SK-N-SH (cell line): ENCODE results near the gene SLC38A3. TPM values are rescaled to one million over a fixed set of nuclear protein-coding genes. Genes with fewer than 3 reads are reported as not detected.

Experiments used
- CTCF ChIA-PET: fragments of 300-600, 350-600 bp; formaldehyde crosslinking; extraction: SDS; loops from one replicate; lab custom pipeline; 2021; lab: Yijun Ruan, JAX
- POLR2A ChIA-PET: fragments of 350-600 bp; sonication (Branson Sonifier 250); formaldehyde crosslinking; extraction: SDS; loops from one replicate; lab custom pipeline; 2020; ENCODE audit warnings: antibody characterized with exemption, inconsistent platforms; lab: Yijun Ruan, JAX
- DNase-seq: peaks from one replicate; pipeline ENCODE4 v3.0.0; 2012
- H2AFZ ChIP-seq: fragments of 200-600 bp; sonication (generic); 2 replicates; pipeline ENCODE4 v1.8.1; 2016; ENCODE audit warnings: antibody characterized with exemption, mild to moderate bottlenecking, low read depth
- H3F3A ChIP-seq: fragments of 200-600 bp; sonication (generic); replicated peaks from 2 replicates; pipeline ENCODE3; 2016; ENCODE audit warnings: antibody characterized with exemption, mild to moderate bottlenecking; ENCODE audit not compliant: insufficient read depth
- H3K27ac ChIP-seq, 2 experiments: fragments of 200-500 bp in 1 of 2; fragments of 200-600 bp in 1 of 2; sonication (Bioruptor generic) in 1 of 2; sonication (generic), shearing (Covaris generic) in 1 of 2; 2 replicates each; pipeline versions ENCODE4 v1.5.1 to v1.6.1; 2014 to 2016; ENCODE audit warnings: low read depth in 2 of 2, inconsistent platforms in 1 of 2, low read length in 1 of 2, mild to moderate bottlenecking in 1 of 2, mixed read lengths in 1 of 2
- H3K27me3 ChIP-seq: fragments of 200-600 bp; sonication (generic), shearing (Covaris generic); 2 replicates; pipeline ENCODE4 v1.6.1; 2016; ENCODE audit warnings: mixed run types; ENCODE audit not compliant: insufficient read depth
- H3K36me3 ChIP-seq, 2 experiments: fragments of 200-500 bp in 1 of 2; fragments of 200-600 bp in 1 of 2; sonication (Bioruptor generic) in 1 of 2; sonication (generic) in 1 of 2; replicated peaks in 1 of 2; 2 replicates each; pipeline versions ENCODE3 to v1.5.1; 2014 to 2016; ENCODE audit warnings: low read length in 1 of 2, mild to moderate bottlenecking in 1 of 2; ENCODE audit not compliant: insufficient read depth in 2 of 2, control insufficient read depth in 1 of 2
- H3K4me1 ChIP-seq, 2 experiments: fragments of 200-500 bp in 1 of 2; fragments of 200-600 bp in 1 of 2; sonication (Bioruptor generic) in 1 of 2; sonication (generic), shearing (Covaris generic) in 1 of 2; 2 replicates each; pipeline versions ENCODE4 v1.5.1 to v1.6.1; 2014 to 2016; ENCODE audit warnings: low read depth in 1 of 2, low read length in 1 of 2, mixed run types in 1 of 2; ENCODE audit not compliant: insufficient read depth in 2 of 2, control insufficient read depth in 1 of 2
- H3K4me2 ChIP-seq: fragments of 200-600 bp; sonication (generic), shearing (Covaris generic); 2 replicates; pipeline ENCODE4 v1.6.1; 2017; ENCODE audit warnings: mixed run types
- H3K4me3 ChIP-seq, 2 experiments: fragments of 200-500 bp in 1 of 2; fragments of 200-600 bp in 1 of 2; sonication (Bioruptor generic) in 1 of 2; sonication (generic), shearing (Covaris generic) in 1 of 2; 2 replicates each; pipeline versions ENCODE4 v1.5.1 to v1.8.1; 2014 to 2016; ENCODE audit warnings: low read depth in 2 of 2, inconsistent platforms in 1 of 2, low read length in 1 of 2, mild to moderate bottlenecking in 1 of 2, mixed read lengths in 1 of 2, moderate library complexity in 1 of 2
- H3K79me2 ChIP-seq: fragments of 200-600 bp; sonication (generic); 2 replicates; pipeline ENCODE4 v1.8.1; 2017; ENCODE audit warnings: mild to moderate bottlenecking; ENCODE audit not compliant: insufficient read depth
- H3K9ac ChIP-seq: fragments of 200-600 bp; sonication (generic); 2 replicates; pipeline ENCODE4 v1.6.1; 2017; ENCODE audit warnings: mixed run types
- H3K9me2 ChIP-seq: fragments of 200-600 bp; sonication (generic); 2 replicates; pipeline ENCODE4 v1.6.1; 2017; ENCODE audit warnings: mixed run types
- H3K9me3 ChIP-seq: fragments of 200-600 bp; sonication (generic); 2 replicates; pipeline ENCODE4 v1.6.1; 2017; ENCODE audit warnings: mixed run types, mild to moderate bottlenecking, moderate library complexity
- H4K20me1 ChIP-seq: fragments of 200-600 bp; sonication (generic); 2 replicates; pipeline ENCODE4 v1.6.1; 2017; ENCODE audit warnings: mild to moderate bottlenecking, mixed run types; ENCODE audit not compliant: insufficient read depth
- CHD2 ChIP-seq: fragments of 150-350 bp; IDR thresholded peaks from 2 replicates; pipeline ENCODE4 v1.6.1; 2018; ENCODE audit warnings: low read length; ENCODE audit not compliant: partially characterized antibody
- CTCF ChIP-seq: fragments of 200-600 bp; sonication (generic); IDR thresholded peaks from 2 replicates; pipeline ENCODE4 v1.6.1; 2017; ENCODE audit warnings: antibody characterized with exemption, mild to moderate bottlenecking, moderate library complexity
- FOSL2 ChIP-seq: IDR thresholded peaks from 2 replicates; pipeline ENCODE4 v1.4.0; 2012; ENCODE audit warnings: low read depth, mild to moderate bottlenecking, moderate library complexity, borderline replicate concordance
- FOXJ3 ChIP-seq: sonication (generic); formaldehyde crosslinking; IDR thresholded peaks from 2 replicates; pipeline ENCODE4 v1.5.1; 2020; ENCODE audit warnings: mild to moderate bottlenecking, missing genetic modification reagents
- GABPA ChIP-seq: IDR thresholded peaks from 2 replicates; pipeline ENCODE4 v1.4.0; 2012; ENCODE audit warnings: low read depth, mild to moderate bottlenecking
- GATA2 ChIP-seq: sonication (generic); formaldehyde crosslinking; IDR thresholded peaks from 2 replicates; pipeline ENCODE4 v1.5.0; 2020; ENCODE audit warnings: mild to moderate bottlenecking, missing genetic modification reagents
- JUND ChIP-seq: IDR thresholded peaks from 2 replicates; pipeline ENCODE4 v1.4.0; 2012
- MAX ChIP-seq: IDR thresholded peaks from 2 replicates; pipeline ENCODE4 v1.4.0; 2012; ENCODE audit warnings: low read depth
- MEF2A ChIP-seq: IDR thresholded peaks from 2 replicates; pipeline ENCODE4 v1.4.0; 2012; ENCODE audit warnings: low read depth, borderline replicate concordance
- MXI1 ChIP-seq: IDR thresholded peaks from 2 replicates; pipeline ENCODE4 v1.6.1; 2012; ENCODE audit warnings: mild to moderate bottlenecking, low read depth, low read length, improper control_type of control experiment
- POLR2AphosphoS5 ChIP-seq: IDR thresholded peaks from 2 replicates; pipeline ENCODE4 v1.6.1; 2012; ENCODE audit warnings: low read depth, low read length
- RAD21 ChIP-seq: IDR thresholded peaks from 2 replicates; pipeline ENCODE4 v1.6.1; 2012; ENCODE audit warnings: mild to moderate bottlenecking, low read length
- RCOR1 ChIP-seq: fragments of 150-350 bp; IDR thresholded peaks from 2 replicates; pipeline ENCODE4 v1.6.1; 2017; ENCODE audit warnings: antibody characterized with exemption, low read length
- REST ChIP-seq: IDR thresholded peaks from 2 replicates; pipeline ENCODE4 v1.6.1; 2012; ENCODE audit warnings: mild to moderate bottlenecking, low read depth, low read length, moderate library complexity
- RFX5 ChIP-seq: IDR thresholded peaks from 2 replicates; pipeline ENCODE4 v1.6.1; 2012; ENCODE audit warnings: mild to moderate bottlenecking, improper control_type of control experiment, low read length
- SIN3A ChIP-seq: IDR thresholded peaks from 2 replicates; pipeline ENCODE4 v1.6.1; 2012; ENCODE audit warnings: low read depth, mild to moderate bottlenecking, low read length, moderate library complexity, borderline replicate concordance
- SMC3 ChIP-seq: IDR thresholded peaks from 2 replicates; pipeline ENCODE4 v1.6.1; 2012; ENCODE audit warnings: low read depth, low read length, improper control_type of control experiment
- TCF12 ChIP-seq: IDR thresholded peaks from 2 replicates; pipeline ENCODE4 v1.4.0; 2012
- USF1 ChIP-seq: IDR thresholded peaks from 2 replicates; pipeline ENCODE4 v1.4.0; 2012; ENCODE audit warnings: low read depth, borderline replicate concordance
- YY1 ChIP-seq: IDR thresholded peaks from 2 replicates; pipeline ENCODE4 v1.4.0; 2012; ENCODE audit warnings: low read depth, mild to moderate bottlenecking
- ZBTB33 ChIP-seq: IDR thresholded peaks from 2 replicates; pipeline ENCODE4 v1.4.0; 2012; ENCODE audit warnings: low read depth, borderline replicate concordance
- WGBS: methylation state at CpG from one replicate; pipeline ENCODE4 v1.1.6; 2017; ENCODE audit warnings: low lambda C conversion rate; 5-methylcytosine and 5-hydroxymethylcytosine counted together
- polyA plus RNA-seq, 3 experiments: library from polyadenylated mRNA; depleted of rRNA; stranded (reverse); fragments of >200 nt; gene quantifications; 2 replicates each; pipeline ENCODE4 v1.2.3, GENCODE V29; 2012

The SLC38A3 gene
- polyA plus RNA-seq, 1 of the 3 experiments (the other 2 are of a cell fraction), result 0.84 TPM

GRCh38 chr3:50217681-50218080, 12.6 kb downstream of the SLC38A3 start:
- DNase-seq, result no peak
- Histone ChIP-seq H3K4me1 (peaks cover 0 to 4% of the 10 kb centered on the region in 2 experiments; a peak in 1 of 4 replicates), H3K36me3 (no peaks in the 10 kb centered on the region), H3K4me2 (no peak overlapping the region), H3K27me3 (no peaks in the 10 kb centered on the region), H3F3A (no peaks in the 10 kb centered on the region), H3K9me3 (no peaks in the 10 kb centered on the region), H3K9me2 (no peaks in the 10 kb centered on the region), H3K27ac (no peak overlapping the region), H3K4me3 (no peak overlapping the region), H3K9ac (no peak overlapping the region), H2AFZ (no peak overlapping the region), H4K20me1 (no peaks in the 10 kb centered on the region), H3K79me2 (no peaks in the 10 kb centered on the region)
- no peak for TF ChIP-seq REST
- TF ChIP-seq POLR2AphosphoS5, result no peak
- TF ChIP-seq MXI1, result no peak
- no peak for TF ChIP-seq CHD2
- TF ChIP-seq FOXJ3, result no peak
- TF ChIP-seq GATA2 (CRISPR knock-in tag), result no peak
- TF ChIP-seq SMC3, result no peak
- no peak for TF ChIP-seq YY1
- no peak for TF ChIP-seq JUND
- no peak for TF ChIP-seq RCOR1
- TF ChIP-seq RAD21, result no peak
- TF ChIP-seq MEF2A, result no peak
- TF ChIP-seq FOSL2, result no peak
- no peak for TF ChIP-seq GABPA
- TF ChIP-seq MAX, result no peak
- ChIA-PET CTCF (interaction anchor here (1.4 to 61.6 kb wide), 5 partner anchors 9 to 57 kb away, joined by 3 to 1375 read pairs (median 5); partner anchors contain the start of gene GNAT1), POLR2A (interaction anchor here (1.0 kb wide), 1 partner anchor 22 kb away, joined by 3 read pairs; no protein-coding TSS in a partner anchor)
- WGBS, result 46% methylated on average over 8 of the region's 10 CpGs

GRCh38 chr3:50218448-50218847, 13.4 kb downstream of the SLC38A3 start:
- H4K20me1 ChIP-seq, result no peaks in the 10 kb centered on the region
- POLR2A ChIA-PET, result no interaction called here
- H3K79me2 ChIP-seq, result no peaks in the 10 kb centered on the region
- no peak overlapping the region for H3K4me2 ChIP-seq
- CTCF ChIA-PET, result interaction anchor here (0.7 to 61.6 kb wide), 5 partner anchors 8 to 55 kb away, joined by 3 to 1375 read pairs (median 8); partner anchors contain the start of gene GNAT1
- peaks cover 0 to under 1% of the 10 kb centered on the region in 2 experiments; a peak in 1 of 4 replicates for H3K4me1 ChIP-seq
- no peak overlapping the region for H3K4me3 ChIP-seq
- no peak overlapping the region for H2AFZ ChIP-seq
- no peak overlapping the region for H3K9ac ChIP-seq
- no peaks in the 10 kb centered on the region for H3K36me3 ChIP-seq
- no peaks in the 10 kb centered on the region for H3K9me2 ChIP-seq
- H3K27ac ChIP-seq, result no peak overlapping the region
- DNase-seq, result no peak
- H3K27me3 ChIP-seq, result no peaks in the 10 kb centered on the region
- WGBS, result 48% methylated on average over 3 of the region's 17 CpGs
- H3F3A ChIP-seq, result no peaks in the 10 kb centered on the region
- H3K9me3 ChIP-seq, result no peaks in the 10 kb centered on the region
- TF ChIP-seq CTCF (no peak), USF1 (no peak), RFX5 (no peak), POLR2AphosphoS5 (no peak), TCF12 (no peak), FOSL2 (no peak), SIN3A (no peak), ZBTB33 (no peak)
